HG03060 (cell line): ENCODE results near the gene PPP2R1B.

Source experiments
- ATAC-seq: cut with Tn5 transposase; IDR thresholded peaks from one replicate; pipeline ENCODE4 v1.9.1; 2021; ENCODE audit warnings: low read depth, moderate number of reproducible peaks; ENCODE audit not compliant: unreplicated experiment

The PPP2R1B gene

GRCh38 chr11:111765984-111766833 lies at the start of gene PPP2R1B:
Gene PPP2R1B, minus strand, starts transcription at chr11:111766389. Its CDS starts 28 bp downstream, at chr11:111766361.
- peak; percentile 41 for ATAC-seq

GRCh38 chr11:111815489-111815888 lies 49.3 kb upstream of the PPP2R1B start:
- ATAC-seq = no peak

- ATAC-seq = no peak
Measured at GRCh38 chr11:111814557-111815320, 48.5 kb upstream of the PPP2R1B start.

GRCh38 chr11:111814106-111814505 lies 47.9 kb upstream of the PPP2R1B start:
- no peak for ATAC-seq

- ATAC-seq = no peak
Measured at GRCh38 chr11:111812211-111812610, 46.0 kb upstream of the PPP2R1B start.

- no peak for ATAC-seq
Measured at GRCh38 chr11:111811445-111811844, 45.3 kb upstream of the PPP2R1B start.

GRCh38 chr11:111808834-111809233 lies 42.6 kb upstream of the PPP2R1B start:
- no peak for ATAC-seq

- no peak for ATAC-seq
Measured at GRCh38 chr11:111808063-111808588, 41.9 kb upstream of the PPP2R1B start.

GRCh38 chr11:111807076-111807475 lies 40.9 kb upstream of the PPP2R1B start:
- no peak for ATAC-seq

- ATAC-seq = no peak
Measured at GRCh38 chr11:111801135-111801534, 34.9 kb upstream of the PPP2R1B start.

GRCh38 chr11:111798279-111798678 lies 32.1 kb upstream of the PPP2R1B start:
- ATAC-seq = no peak

- ATAC-seq = peak; percentile 71
Measured at GRCh38 chr11:111797145-111797581, 31.0 kb upstream of the PPP2R1B start.

GRCh38 chr11:111796696-111797095 lies 30.5 kb upstream of the PPP2R1B start:
- no peak for ATAC-seq

GRCh38 chr11:111795334-111795985 lies 29.3 kb upstream of the PPP2R1B start:
- no peak for ATAC-seq

GRCh38 chr11:111793863-111794262 lies 27.7 kb upstream of the PPP2R1B start:
- no peak for ATAC-seq

GRCh38 chr11:111792955-111793500 lies 26.8 kb upstream of the PPP2R1B start:
- no peak for ATAC-seq

- ATAC-seq = no peak
Measured at GRCh38 chr11:111792314-111792713, 26.1 kb upstream of the PPP2R1B start.

- no peak for ATAC-seq
Measured at GRCh38 chr11:111788464-111788863, 22.3 kb upstream of the PPP2R1B start.

- ATAC-seq = no peak
Measured at GRCh38 chr11:111788051-111788450, 21.9 kb upstream of the PPP2R1B start.

- ATAC-seq = no peak
Measured at GRCh38 chr11:111785886-111786412, 19.8 kb upstream of the PPP2R1B start.
